ENCODE measurements around the gene RAC3.

The RAC3 gene

DNA sequence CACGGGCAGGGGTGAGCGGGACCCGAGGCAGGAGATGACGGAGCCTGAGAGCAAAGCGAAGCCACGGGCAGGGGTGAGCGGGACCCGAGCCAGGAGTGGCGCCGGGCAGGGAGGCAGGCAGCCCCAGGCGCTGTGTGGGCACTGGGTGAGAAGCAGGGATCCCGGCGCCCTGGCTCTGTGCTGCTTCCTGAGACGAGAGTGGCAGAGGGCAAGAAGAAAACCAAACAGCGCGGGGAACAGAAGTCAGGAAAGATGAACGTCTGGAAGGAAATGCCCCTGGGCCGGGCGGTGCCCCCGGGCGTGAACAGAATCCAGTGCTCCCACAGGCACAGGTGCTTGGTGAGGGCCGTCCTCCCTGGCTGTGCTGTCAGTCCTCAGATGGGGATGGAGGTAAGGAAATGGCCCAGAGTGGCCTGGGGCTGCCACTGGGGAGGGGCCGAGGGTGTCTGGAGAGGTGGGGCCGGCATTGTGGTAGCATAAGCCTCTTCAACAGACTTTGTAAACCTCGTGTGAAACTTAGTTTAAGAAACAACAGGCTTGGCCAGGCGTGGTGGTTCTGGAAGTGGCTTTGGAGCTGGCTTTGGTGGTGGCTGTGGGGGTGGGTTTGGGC is 44.2 kb upstream of the RAC3 start:
- no peak for TF ChIP-seq POLR2AphosphoS5 (IDR thresholded peaks at IDR 0.05; ENCODE audit: low read depth, low read length)
- TF ChIP-seq, protein P1, sequence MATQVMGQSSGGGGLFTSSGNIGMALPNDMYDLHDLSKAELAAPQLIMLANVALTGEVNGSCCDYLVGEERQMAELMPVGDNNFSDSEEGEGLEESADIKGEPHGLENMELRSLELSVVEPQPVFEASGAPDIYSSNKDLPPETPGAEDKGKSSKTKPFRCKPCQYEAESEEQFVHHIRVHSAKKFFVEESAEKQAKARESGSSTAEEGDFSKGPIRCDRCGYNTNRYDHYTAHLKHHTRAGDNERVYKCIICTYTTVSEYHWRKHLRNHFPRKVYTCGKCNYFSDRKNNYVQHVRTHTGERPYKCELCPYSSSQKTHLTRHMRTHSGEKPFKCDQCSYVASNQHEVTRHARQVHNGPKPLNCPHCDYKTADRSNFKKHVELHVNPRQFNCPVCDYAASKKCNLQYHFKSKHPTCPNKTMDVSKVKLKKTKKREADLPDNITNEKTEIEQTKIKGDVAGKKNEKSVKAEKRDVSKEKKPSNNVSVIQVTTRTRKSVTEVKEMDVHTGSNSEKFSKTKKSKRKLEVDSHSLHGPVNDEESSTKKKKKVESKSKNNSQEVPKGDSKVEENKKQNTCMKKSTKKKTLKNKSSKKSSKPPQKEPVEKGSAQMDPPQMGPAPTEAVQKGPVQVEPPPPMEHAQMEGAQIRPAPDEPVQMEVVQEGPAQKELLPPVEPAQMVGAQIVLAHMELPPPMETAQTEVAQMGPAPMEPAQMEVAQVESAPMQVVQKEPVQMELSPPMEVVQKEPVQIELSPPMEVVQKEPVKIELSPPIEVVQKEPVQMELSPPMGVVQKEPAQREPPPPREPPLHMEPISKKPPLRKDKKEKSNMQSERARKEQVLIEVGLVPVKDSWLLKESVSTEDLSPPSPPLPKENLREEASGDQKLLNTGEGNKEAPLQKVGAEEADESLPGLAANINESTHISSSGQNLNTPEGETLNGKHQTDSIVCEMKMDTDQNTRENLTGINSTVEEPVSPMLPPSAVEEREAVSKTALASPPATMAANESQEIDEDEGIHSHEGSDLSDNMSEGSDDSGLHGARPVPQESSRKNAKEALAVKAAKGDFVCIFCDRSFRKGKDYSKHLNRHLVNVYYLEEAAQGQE (IDR thresholded peaks at IDR 0.05; ENCODE audit: insufficient read depth in 1 of 2, low read depth in 2 of 2, low read length in 2 of 2) = no peak
- no peak for TF ChIP-seq TAF1 (IDR thresholded peaks at IDR 0.05; ENCODE audit: borderline replicate concordance, insufficient read depth, low read length)
- TF ChIP-seq FOXP2 (optimal IDR thresholded peaks at IDR 0.05; ENCODE audit: borderline replicate concordance, extremely low read depth, extremely low read length, insufficient read depth) = no peak
- no peak for TF ChIP-seq SIN3A (IDR thresholded peaks at IDR 0.05; ENCODE audit: borderline replicate concordance, insufficient read depth, low read length)

DNA sequence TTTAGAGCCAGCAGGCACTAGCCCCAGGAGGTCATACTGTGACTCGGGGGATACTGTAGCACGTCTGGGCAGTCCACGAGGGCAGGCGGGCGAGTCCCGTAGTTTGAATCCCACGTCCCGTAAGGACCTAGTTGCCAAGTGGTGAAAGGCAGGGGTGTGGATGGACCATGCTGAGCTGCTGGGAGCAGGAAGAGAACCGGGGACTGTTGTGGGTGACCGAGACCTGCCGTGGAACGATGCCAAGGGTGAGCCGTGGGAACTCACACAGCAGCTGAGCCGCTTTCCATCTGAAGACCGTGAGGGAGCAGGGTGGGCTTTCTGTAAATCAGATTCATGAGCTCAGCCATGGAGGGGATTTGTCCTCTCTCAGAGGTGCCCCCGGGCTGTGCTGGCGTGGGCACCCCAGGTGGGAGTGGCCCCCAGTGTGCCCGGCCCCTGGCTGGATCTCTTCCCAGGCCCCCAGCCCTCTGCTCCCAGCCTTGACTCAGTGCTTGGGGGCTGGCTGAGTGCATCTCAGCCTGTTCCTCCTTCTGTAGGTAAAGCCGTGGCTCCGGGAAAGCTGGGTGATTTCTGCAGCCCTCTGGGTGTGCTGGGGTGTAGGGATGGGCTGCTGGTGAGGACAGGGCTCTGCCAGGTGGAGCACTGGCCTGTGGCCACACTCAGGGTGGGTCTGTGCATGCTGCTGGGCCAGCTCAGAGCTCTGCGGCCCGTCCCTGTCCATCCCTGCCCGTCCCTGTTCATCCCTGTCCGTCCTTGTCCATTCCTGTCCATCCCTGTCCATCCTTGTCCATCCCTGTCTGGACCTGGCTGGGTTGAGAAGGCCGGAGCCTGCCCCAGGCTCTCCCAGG is 40.4 kb upstream of the RAC3 start:
- no peak for TF ChIP-seq POLR2AphosphoS5 (IDR thresholded peaks at IDR 0.05; ENCODE audit: low read depth, low read length)
- TF ChIP-seq SIN3A (IDR thresholded peaks at IDR 0.05; ENCODE audit: borderline replicate concordance, insufficient read depth, low read length) = no peak
- TF ChIP-seq TAF1 (IDR thresholded peaks at IDR 0.05; ENCODE audit: borderline replicate concordance, insufficient read depth, low read length) = no peak
- TF ChIP-seq, protein P1 (IDR thresholded peaks at IDR 0.05; ENCODE audit: insufficient read depth in 1 of 2, low read depth in 2 of 2, low read length in 2 of 2) = no peak
- no peak for TF ChIP-seq FOXP2 (optimal IDR thresholded peaks at IDR 0.05; ENCODE audit: borderline replicate concordance, extremely low read depth, extremely low read length, insufficient read depth)

GRCh38 chr17:81991684-81992305 is 39.7 kb upstream of the RAC3 start:
- TF ChIP-seq FOXP2 (optimal IDR thresholded peaks at IDR 0.05; ENCODE audit: borderline replicate concordance, extremely low read depth, extremely low read length, insufficient read depth) (no peak), SIN3A (IDR thresholded peaks at IDR 0.05; ENCODE audit: borderline replicate concordance, insufficient read depth, low read length) (no peak), TAF1 (IDR thresholded peaks at IDR 0.05; ENCODE audit: borderline replicate concordance, insufficient read depth, low read length) (no peak), POLR2AphosphoS5 (IDR thresholded peaks at IDR 0.05; ENCODE audit: low read depth, low read length) (no peak)
- TF ChIP-seq, protein P1 (IDR thresholded peaks at IDR 0.05; ENCODE audit: insufficient read depth in 1 of 2, low read depth in 2 of 2, low read length in 2 of 2) = no peak

GRCh38 chr17:81992306-81993102 is 39.0 kb upstream of the RAC3 start:
- no peak for TF ChIP-seq FOXP2 (optimal IDR thresholded peaks at IDR 0.05; ENCODE audit: borderline replicate concordance, extremely low read depth, extremely low read length, insufficient read depth)
- TF ChIP-seq, protein P1 (IDR thresholded peaks at IDR 0.05; ENCODE audit: insufficient read depth in 1 of 2, low read depth in 2 of 2, low read length in 2 of 2) = no peak
- no peak for TF ChIP-seq TAF1 (IDR thresholded peaks at IDR 0.05; ENCODE audit: borderline replicate concordance, insufficient read depth, low read length)
- no peak for TF ChIP-seq SIN3A (IDR thresholded peaks at IDR 0.05; ENCODE audit: borderline replicate concordance, insufficient read depth, low read length)
- no peak for TF ChIP-seq POLR2AphosphoS5 (IDR thresholded peaks at IDR 0.05; ENCODE audit: low read depth, low read length)

All from PFSK-1 (cell line).